Stimulated activated CD8-positive, alpha-beta memory T cell treated with anti-CD3 and anti-CD28 coated beads, Interleukin-12 subunit alpha, Interleukin-12 subunit beta, amount 100 ng/mL, for 4 hours (primary cell): ENCODE results near the gene ESRP2.

Experiments used
- DNase-seq: peaks from one replicate; pipeline ENCODE4 v3.0.0-alpha.2; 2020; ENCODE audit warnings: low read depth

Gene ESRP2

GRCh38 chr16:68217506-68217905 lies 18.4 kb downstream of the ESRP2 start:
- DNase-seq = no peak

- DNase-seq = no peak
These were observed 19.7 kb downstream of the ESRP2 start for GRCh38 chr16:68216240-68216639.

- no peak for DNase-seq
These were observed 20.6 kb downstream of the ESRP2 start for GRCh38 chr16:68215302-68215701.

- no peak for DNase-seq
These were observed 21.2 kb downstream of the ESRP2 start for GRCh38 chr16:68214726-68215125.

- DNase-seq = no peak
These were observed 29.7 kb downstream of the ESRP2 start for GRCh38 chr16:68206245-68206644.

GRCh38 chr16:68202091-68202519 lies 33.8 kb downstream of the ESRP2 start:
- DNase-seq = no peak

- no peak for DNase-seq
These were observed 35.7 kb downstream of the ESRP2 start for GRCh38 chr16:68200088-68200783.

GRCh38 chr16:68197250-68197649 lies 38.7 kb downstream of the ESRP2 start:
- DNase-seq = no peak

- no peak for DNase-seq
These were observed 41.7 kb downstream of the ESRP2 start for GRCh38 chr16:68194251-68194650.

GRCh38 chr16:68190736-68191510 lies 45.0 kb downstream of the ESRP2 start:
- no peak for DNase-seq

- DNase-seq = no peak
These were observed 45.8 kb downstream of the ESRP2 start for GRCh38 chr16:68190081-68190480.

- no peak for DNase-seq
These were observed 47.8 kb downstream of the ESRP2 start for GRCh38 chr16:68188170-68188569.

- no peak for DNase-seq
These were observed 48.4 kb downstream of the ESRP2 start for GRCh38 chr16:68187505-68187904.

GRCh38 chr16:68186877-68187276 lies 49.0 kb downstream of the ESRP2 start:
- no peak for DNase-seq

GRCh38 chr16:68183046-68183445 lies 52.9 kb downstream of the ESRP2 start:
- DNase-seq = no peak

- DNase-seq = no peak
These were observed 56.1 kb downstream of the ESRP2 start for GRCh38 chr16:68179855-68180254.

- DNase-seq = no peak
These were observed 56.6 kb downstream of the ESRP2 start for GRCh38 chr16:68179196-68179795.
